GM18870 (cell line): Measurements from ENCODE around the gene RTKN.
"Not testable (repeated sequence)": the region's sequence is repeated elsewhere in the genome, so short reads cannot be mapped to it uniquely, and the experiment has no call there.

ENCODE experiments used
- ATAC-seq: cut with Tn5 transposase; IDR thresholded peaks from one replicate; pipeline ENCODE4 v1.9.1; 2021; ENCODE audit warnings: moderate library complexity; ENCODE audit not compliant: unreplicated experiment

Gene RTKN

DNA sequence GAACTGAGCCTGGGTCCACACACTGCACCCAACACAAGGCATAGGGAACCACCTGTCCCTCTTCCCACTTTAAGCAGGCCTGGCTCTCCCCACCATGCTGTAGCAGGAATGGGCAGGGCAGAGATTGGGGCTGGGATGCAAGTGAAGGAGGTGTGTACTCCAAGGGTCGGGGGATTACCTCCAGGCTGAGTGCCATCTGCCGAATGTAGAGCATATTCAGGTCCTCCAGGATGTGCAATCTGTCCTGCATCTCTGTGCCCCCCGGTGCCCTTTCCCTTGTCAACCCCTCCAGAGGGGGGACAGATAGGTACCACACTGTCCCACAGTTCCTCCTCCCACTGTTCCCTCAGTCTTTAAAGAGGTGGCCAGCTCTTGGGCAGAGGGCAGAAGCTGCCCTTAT, 2.4 kb downstream of the RTKN start:
- ATAC-seq = no peak

GRCh38 chr2:74438248-74438647, 3.5 kb downstream of the RTKN start:
- ATAC-seq = no peak

DNA sequence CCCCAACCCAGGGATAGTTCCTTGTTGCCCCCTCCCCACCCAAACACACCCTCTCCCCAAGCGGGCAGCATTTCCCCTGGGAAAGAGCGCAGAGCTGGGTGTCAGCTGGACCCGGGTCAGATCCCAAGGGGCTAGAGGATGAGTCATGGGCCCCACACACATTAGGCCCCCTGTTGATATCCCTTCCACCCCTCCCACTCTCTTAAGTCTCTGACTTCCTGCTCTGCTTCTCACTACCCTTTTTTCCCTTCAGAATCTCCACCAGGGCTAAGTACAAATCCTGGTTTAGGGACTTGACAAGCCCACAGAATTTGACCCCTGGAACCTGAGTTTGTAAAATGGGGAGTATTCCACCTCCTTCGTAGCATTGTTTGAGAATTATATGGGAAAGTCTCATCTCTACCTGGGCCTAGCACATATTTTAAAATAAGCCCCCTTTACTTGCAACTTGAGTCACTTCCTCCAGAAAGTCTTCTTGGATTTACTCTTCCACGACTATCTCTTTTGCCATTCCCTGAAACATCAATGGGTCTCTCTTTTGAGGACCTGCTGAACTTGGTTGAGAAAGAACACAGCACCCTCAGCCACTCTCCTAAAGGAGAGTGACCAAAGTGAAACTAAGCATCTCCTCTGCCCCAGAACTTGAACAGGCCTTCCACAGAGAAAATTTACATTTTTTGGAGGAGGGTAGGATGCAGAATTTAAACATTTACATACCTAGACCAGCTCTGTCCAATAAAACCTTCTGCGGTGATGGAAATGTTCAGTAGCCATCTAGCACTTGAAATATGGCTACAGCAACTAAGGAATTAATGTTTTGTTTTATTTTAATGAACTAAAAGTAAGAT, 4.7 kb downstream of the RTKN start:
- no peak for ATAC-seq

- no peak for ATAC-seq
Measured at GRCh38 chr2:74436111-74436805, 5.5 kb downstream of the RTKN start.

- no peak for ATAC-seq
Measured at GRCh38 chr2:74430502-74430901, 11.2 kb downstream of the RTKN start.

DNA sequence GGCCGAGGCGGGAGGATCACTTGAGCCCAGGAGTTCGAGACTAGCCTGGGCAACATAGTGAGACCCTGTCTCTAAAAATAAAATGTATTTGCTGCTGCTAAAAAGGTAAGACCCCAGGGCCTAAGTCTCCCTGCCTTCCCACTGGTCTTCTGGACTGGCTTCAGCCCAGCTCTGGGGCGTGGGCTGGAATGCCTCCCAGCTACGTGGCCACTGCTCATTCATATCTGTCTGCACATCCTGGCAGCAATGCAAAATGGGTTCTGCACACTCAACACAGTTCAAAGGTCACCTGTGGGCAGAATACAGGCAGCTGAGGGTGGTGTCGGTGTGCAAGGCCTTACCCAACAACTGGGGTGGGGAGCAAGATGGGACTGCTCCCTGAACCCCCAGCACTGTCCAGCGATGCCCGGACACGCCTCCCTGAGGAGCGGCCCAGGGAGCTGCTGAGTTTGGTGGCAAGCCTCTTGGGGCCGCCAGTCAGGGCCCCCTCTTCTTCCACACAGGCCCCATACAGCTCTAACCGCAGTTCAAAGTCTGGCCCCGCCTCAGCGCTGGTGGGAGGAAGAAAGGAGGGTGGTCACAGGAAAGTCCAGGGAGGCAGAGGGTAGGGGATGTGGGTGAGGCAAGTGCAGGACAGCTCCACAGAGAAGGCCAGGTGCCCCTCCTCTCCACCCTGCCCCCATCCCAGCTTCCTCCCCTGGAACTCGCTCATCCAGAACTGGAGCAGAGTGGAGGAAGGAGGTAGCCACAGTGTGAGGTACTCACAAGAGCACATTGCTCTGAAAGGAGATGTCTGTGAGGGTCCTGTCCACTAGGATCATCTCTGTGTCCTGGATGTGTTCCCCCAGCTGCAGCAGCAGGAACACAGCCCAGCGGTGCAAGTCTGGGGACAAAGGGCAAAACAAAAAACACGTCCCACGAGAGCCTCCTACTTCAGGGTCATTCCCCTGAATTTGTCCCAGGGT, 12.0 kb downstream of the RTKN start:
- no peak for ATAC-seq

- ATAC-seq = no peak
Measured at GRCh38 chr2:74428675-74429074, 13.1 kb downstream of the RTKN start.

DNA sequence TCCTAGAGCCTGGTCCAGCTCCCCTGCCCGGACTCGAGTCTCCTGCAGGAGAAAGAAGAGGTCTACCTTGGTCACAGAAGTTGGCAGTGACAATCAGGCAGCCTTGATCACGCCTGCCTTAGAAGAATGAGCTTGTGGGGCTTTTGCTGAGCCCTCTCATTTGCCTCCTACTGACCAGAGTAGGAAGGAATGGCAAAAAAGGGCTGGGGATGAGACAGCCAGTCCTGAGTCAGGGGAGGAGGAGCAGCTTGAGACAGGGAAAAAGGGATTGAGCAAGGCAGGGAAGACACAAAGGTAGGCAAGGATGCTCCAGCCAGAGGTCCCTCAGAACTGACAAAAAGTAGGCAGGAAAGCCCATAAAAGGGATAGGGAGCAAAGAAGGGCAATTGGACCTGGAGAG, 14.2 kb downstream of the RTKN start:
- ATAC-seq = no peak

- ATAC-seq = no peak
Measured at GRCh38 chr2:74426181-74426758, 15.5 kb downstream of the RTKN start.

DNA sequence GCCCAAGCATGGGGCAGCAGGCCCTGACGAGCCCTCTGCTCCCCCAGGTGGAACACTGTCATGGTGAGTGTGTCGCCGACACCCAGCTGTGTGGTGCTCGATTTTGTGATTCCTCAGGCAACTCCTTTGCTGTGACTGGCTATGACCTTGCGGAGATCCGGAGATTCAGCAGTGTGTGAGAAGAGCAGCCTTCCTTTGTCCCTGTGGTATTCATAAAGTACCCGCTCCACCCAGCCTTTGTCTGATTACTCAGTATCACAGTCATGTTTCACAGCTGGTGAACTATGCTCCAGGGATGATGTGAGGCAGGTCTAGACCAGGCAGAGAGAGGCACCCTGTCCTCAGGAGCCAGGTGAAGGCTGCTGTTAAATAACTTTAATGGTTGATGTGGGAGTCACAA, 16.2 kb downstream of the RTKN start:
- ATAC-seq = no peak

- no peak for ATAC-seq
Measured at GRCh38 chr2:74424995-74425406, 16.7 kb downstream of the RTKN start.

DNA sequence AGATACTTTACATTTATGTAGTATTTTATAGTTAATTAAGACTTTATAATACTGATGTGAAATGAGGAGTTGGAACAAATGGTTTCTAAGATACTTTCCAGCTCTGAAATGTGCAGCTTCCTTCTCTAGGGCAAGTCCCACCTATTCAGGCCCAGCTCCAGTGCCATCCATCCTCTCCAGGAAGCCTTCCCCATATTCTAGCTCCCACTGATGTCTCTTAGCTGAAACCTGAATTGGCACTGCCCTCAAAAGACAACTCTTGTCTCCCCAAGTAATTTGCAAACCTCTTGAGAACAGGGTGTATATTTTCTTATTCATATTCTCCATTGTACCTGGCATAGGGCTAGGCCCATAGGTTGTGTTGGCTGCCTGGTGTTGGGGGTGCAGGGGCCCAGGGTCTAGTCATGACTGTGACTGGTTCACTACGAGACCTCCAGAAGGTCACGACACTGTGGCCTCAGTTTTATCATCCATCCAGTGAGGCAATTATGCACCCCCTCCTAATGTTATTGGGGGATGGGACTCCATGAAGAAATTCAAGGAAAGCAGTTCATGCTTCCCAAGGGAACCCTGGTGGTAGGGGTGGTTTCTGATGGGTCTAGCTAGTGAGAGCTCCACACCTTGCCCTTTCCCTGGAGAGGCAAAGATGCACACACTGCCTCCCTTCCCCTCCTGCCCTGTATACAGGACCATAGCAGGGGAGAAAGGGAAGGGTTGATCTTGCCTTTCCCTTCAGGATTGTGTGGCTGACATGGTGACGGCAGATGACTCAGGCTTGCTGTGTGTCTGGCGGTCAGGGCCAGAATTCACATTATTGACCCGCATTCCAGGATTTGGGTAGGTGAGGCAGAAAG, 17.4 kb downstream of the RTKN start:
- no peak for ATAC-seq

GRCh38 chr2:74423231-74424095, 18.3 kb downstream of the RTKN start:
- ATAC-seq = no peak

GRCh38 chr2:74421221-74421870, 20.4 kb downstream of the RTKN start, which contains the start of the genes C2orf81 and WDR54:
C2orf81 (minus strand) TSS chr2:74421619; CDS start chr2:74421560, 59 bp downstream.
WDR54 (plus strand) TSS chr2:74421730; CDS start chr2:74422154, 424 bp downstream.
- ATAC-seq = peak; percentile 69

DNA sequence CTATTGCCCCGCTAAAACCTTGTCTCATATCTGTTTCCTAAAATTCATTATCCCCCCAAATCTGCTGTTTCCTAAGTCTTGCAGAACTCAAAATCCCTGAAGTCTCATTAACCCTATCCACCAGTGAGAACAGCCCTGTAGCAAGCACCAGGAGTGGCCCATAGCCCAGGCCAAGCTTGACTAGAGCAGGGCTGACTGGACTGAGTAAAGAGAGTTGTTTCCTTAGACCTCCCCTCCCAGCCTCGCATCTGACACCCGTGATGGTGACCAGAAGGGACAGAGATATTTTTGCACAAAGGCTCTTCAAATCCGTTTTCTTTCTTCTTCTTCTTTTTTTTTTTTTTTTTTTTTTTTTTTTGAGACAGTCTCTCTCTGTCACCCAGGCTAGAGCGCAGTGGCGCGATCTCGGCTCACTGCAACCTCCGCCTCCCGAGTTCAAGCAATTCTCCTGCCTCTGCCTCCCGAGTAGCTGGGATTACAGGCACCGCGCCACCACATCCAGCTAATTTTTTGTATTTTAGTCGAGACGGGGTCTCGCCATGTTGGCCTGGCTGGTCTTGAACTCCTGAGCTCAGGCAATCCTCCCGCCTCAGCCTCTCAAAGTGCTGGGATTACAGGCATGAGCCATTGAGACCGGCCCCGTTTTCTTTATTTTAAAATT, 21.2 kb downstream of the RTKN start:
- ATAC-seq = not testable (repeated sequence)

DNA sequence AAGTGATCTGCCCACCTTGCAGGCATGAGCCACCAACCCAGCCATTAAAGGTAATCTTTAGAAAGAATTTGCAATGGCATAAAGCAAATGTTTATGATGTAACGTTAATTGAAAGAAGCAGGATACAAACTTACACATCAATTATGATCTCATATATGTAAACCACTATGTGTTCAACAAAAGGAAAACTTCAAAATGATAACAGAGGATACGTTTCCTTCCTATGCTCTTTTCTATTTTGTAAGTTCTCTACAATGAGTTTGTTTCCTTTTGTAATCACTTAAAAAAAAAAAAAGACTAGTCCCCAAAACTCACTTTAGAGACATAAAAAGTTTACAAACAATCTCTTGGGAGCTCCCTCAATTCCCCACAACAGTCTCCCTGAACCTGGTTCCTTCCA, 21.7 kb downstream of the RTKN start:
- ATAC-seq = no peak

- no peak for ATAC-seq
Measured at GRCh38 chr2:74419345-74419744, 22.4 kb downstream of the RTKN start.

DNA sequence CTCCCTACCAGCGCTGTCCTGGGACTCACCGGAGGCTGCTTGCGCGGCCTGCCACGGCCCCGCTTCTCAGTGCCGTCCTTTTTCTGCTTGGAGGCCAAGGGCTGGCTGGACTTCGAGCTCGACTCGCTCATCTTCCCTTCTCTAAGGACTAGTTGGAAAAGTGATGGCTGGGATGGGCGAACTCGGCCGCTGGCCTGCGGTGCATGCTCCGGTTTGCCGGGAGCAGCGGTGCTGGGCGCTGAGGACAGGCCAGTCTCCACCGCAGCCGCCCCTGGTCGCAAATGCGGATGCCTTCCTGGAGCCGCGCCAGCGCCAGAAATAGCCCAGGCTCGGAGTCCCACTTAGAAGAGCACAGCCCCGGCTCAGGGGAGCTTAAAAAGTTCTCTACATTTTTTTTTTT, 23.4 kb downstream of the RTKN start:
- ATAC-seq = no peak
